HG02763 (cell line): ENCODE data around the gene CCSER2.
"Not testable (repeated sequence)": the region's sequence is repeated elsewhere in the genome, so short reads cannot be mapped to it uniquely, and the experiment has no call there.

ENCODE experiments used
- ATAC-seq: cut with Tn5 transposase; IDR thresholded peaks from one replicate; pipeline ENCODE4 v1.9.1; 2021; ENCODE audit warnings: mild to moderate bottlenecking, moderate library complexity; ENCODE audit not compliant: unreplicated experiment

The CCSER2 gene

GRCh38 chr10:84328418-84329195 lies at the start of gene CCSER2:
Gene CCSER2, plus strand, starts transcription at chr10:84328589. Its CDS starts 42,464 bp downstream, at chr10:84371053.
- peak; percentile 67 for ATAC-seq

GRCh38 chr10:84279876-84280475 lies 48.4 kb upstream of the CCSER2 start:
- not testable (repeated sequence) for ATAC-seq

- no peak for ATAC-seq
Measured at GRCh38 chr10:84286695-84287094, 41.7 kb upstream of the CCSER2 start.

GRCh38 chr10:84288151-84288550 lies 40.2 kb upstream of the CCSER2 start:
- ATAC-seq = no peak

- no peak for ATAC-seq
Measured at GRCh38 chr10:84289521-84290200, 38.7 kb upstream of the CCSER2 start.

GRCh38 chr10:84290235-84290634 lies 38.2 kb upstream of the CCSER2 start:
- no peak for ATAC-seq

GRCh38 chr10:84291384-84291783 lies 37.0 kb upstream of the CCSER2 start:
- ATAC-seq = no peak

- no peak for ATAC-seq
Measured at GRCh38 chr10:84292502-84292901, 35.9 kb upstream of the CCSER2 start.

GRCh38 chr10:84293171-84293570 lies 35.2 kb upstream of the CCSER2 start:
- no peak for ATAC-seq

GRCh38 chr10:84293574-84294016 lies 34.8 kb upstream of the CCSER2 start:
- no peak for ATAC-seq

- no peak for ATAC-seq
Measured at GRCh38 chr10:84294766-84295447, 33.5 kb upstream of the CCSER2 start.

- ATAC-seq = no peak
Measured at GRCh38 chr10:84296091-84296981, 32.1 kb upstream of the CCSER2 start.

GRCh38 chr10:84298057-84298456 lies 30.3 kb upstream of the CCSER2 start:
- ATAC-seq = no peak

- no peak for ATAC-seq
Measured at GRCh38 chr10:84302223-84302622, 26.2 kb upstream of the CCSER2 start.

GRCh38 chr10:84306751-84307384 lies 21.5 kb upstream of the CCSER2 start:
- ATAC-seq = no peak

- ATAC-seq = no peak
Measured at GRCh38 chr10:84308021-84308420, 20.4 kb upstream of the CCSER2 start.

- no peak for ATAC-seq
Measured at GRCh38 chr10:84308481-84309304, 19.7 kb upstream of the CCSER2 start.

GRCh38 chr10:84310470-84310869 lies 17.9 kb upstream of the CCSER2 start:
- no peak for ATAC-seq

GRCh38 chr10:84311576-84311975 lies 16.8 kb upstream of the CCSER2 start:
- ATAC-seq = no peak
